GM19328 (cell line): ENCODE data around the gene DLG2.

Experiments
- ATAC-seq: cut with Tn5 transposase; IDR thresholded peaks from one replicate; pipeline ENCODE4 v1.9.1; 2021; ENCODE audit warnings: mild to moderate bottlenecking, moderate library complexity; ENCODE audit not compliant: unreplicated experiment

Gene DLG2

DNA sequence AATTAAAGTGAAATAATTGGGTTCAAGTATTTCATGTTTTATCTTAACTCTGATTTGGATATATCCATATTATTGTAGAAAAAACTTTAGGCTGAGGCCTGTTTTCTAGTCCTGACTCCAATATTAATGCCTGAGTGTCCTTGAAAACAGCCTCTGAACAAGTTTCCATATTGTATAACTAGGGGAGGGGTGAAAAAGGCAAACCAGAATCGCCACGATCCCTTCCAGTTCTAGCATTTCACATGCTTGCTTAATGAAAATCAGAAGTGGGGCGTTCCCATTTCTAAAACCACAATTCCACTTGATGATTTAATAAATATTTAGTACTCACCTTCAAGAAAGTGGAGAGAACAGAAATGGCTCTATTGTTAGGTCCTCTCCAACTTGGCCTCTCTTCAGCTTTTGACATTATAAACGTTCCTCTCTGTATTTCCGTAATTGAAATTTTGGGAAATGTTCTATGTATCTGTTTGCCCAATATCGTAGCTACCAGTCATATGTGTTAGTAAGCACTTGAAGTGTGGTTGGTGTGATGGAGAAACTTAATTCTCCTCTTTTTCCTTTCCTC is 1779.6 kb downstream of the DLG2 start:
- ATAC-seq = no peak

DNA sequence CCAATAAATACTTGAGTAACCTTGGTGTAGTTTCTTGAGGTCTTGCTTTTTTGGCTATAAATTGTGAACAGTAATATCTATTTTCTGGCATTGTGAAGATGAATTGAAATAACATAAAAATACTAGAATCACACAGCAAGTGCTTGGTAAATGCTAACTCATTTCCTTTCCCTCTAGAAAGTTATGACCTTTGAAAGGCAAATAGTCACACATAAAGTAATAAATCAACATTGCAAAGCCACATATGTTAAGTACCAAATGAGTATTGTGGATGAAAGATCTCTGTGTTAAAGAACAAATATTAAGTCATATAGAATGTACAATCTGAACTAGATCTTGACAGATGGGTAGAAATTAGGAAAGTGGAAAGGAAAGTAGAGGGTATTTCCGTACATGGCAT is 1781.3 kb downstream of the DLG2 start:
- no peak for ATAC-seq

DNA sequence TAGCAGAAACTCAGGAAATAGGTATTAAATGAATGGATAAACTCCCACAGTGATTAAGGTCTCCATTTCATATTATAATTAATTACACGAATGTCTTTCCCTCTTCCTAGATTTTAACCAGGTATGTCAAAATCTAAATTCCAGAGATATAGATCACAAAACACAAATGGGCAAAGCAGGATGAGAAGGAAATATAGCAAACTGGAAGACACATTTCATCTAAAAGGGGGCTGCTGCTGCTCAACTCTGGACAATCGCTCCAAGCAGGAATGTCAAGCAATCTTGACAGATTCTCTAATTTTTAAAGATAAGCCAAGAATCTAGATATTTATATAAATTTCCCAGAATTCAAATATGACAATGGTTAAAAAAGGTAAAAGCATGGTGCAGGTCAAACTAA is 1786.8 kb downstream of the DLG2 start:
- no peak for ATAC-seq

DNA sequence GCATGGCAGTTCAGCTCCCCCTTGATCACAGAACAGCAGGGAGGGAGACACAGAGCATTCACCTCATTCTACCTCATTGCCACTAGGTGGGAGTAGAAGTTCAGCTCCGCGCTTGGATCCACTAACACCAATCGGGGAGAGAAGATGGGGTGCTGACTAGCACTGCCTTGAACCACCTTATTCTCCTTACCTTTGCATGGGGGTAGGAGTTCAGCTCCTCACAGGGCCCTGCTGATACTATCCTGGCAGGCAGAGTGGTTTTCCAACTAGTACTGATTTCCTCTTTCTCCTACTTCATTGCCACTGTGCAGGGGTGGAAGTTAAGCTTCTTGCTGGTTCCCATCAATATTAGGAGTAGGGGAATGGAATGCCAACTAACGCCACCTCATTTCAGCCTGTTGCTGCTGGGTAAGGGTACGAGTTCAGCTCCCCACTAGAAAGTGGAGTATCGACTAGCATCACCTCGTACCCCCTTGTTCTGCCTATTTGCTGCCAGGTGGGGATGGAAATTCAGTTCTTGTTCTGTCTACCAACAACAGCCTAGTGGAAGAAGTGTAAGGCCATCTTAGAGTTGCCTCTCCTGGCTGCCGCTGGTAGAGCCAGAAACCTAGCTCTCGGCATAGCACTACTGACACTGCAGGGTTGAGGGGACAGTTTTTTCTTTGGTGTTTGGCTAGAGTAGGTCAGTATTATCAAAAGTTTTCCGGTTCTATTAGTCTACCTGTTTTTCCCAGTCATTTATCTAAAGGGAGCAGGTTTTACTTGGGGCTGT is 1790.1 kb downstream of the DLG2 start:
- peak; percentile 87 for ATAC-seq

DNA sequence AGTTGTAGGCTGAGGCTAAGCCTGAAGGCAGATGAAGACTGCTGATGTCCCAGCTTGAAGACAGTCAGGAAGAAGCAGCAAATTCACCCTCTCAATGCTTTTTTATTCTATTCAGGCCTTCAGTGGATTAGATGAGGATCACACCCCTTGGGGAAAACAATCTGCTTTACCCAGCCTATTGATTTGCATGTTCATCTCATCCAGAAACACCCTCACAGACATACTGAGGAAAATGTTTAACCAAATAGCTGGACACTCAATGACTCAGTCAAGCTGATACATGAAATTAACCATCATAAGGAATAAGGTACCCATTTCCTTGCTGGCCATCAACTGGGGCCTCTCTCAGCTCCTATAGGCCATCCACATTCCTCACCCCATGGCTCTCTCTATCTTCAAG is 1791.1 kb downstream of the DLG2 start:
- ATAC-seq = no peak

DNA sequence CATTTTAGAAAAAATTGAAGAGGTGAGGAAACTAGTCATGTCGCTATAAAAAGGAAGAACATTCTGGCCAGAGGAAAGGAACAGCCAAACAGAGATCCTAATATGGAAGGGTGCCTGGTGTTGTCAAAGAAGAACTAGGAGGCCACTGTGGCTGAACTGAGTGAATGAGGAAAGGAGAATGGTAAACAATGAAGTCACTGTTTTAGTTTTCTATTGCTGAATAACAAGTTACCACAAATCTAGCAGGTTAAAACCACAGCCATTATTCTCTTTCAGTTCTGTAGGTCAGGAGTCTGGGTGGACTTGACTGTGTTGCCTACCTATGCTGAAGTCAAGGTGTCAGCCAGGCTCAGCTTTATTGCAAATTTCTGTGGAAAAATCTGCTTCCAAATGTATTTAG is 1791.7 kb downstream of the DLG2 start:
- peak; percentile 40 for ATAC-seq

DNA sequence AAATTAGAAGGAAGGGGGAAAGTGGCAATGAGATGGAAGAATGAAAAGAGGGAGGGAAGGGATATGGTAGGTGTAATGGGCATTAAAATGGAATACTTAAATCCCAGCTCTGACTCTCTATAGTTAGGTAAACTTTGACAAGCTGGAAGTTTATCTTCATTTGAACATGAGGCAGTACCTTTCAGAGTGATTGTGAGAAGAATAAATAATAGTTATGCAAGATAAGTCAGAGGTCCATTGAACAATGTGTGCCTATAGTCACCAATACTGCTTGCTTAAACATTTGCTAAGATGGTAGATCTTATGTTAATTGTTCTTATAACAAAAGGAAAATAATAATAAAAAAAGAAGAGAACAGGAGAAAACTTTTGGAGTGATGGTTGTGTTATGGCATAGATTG is 1795.2 kb downstream of the DLG2 start:
- ATAC-seq = no peak

DNA sequence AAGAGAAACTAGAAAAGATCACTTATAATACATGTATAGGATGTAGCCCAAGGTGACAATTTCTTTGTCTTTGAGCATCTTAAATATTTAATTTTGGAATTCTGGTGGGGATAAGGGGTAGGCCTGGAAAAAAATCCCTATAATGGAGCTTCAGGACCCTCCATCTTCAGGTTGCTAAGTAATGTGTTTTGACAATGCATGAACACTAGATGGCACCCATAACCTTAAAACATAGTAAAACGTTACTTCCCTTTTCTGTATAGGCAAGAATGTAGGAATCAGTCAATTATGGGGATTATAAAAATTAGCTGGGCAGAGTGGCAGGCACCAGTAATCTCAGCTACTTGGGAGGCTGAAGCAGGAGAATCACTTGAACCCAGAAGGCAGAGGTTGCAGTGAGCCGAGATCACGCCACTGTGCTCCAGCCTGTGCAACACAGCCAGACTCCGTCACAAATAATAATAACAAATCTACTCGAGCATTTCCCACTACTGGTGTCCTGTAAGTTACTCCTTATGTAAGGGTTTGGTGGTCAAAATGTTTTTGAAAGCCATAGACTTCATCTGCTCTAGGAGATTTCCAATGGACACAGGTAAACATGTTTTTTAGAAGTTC is 1799.1 kb downstream of the DLG2 start:
- peak; percentile 83 for ATAC-seq

DNA sequence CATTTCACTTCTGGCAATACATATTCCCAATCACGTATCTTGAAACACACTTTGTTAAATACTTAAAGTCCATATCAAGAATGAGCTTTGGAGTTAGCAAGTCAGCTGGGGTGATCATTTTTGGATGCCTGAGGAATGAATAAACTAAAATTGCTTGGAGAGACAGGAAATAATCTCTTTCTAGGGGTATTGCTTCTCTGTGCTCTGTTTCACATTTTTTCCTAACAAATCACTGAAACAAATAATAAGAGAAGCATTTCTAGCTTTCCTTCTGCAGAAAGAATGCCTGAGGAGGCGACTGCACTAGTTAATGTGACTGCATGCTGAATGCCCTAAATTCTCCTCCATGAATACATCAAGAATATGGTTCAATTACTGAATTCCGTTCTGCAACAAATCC is 1799.6 kb downstream of the DLG2 start:
- no peak for ATAC-seq

DNA sequence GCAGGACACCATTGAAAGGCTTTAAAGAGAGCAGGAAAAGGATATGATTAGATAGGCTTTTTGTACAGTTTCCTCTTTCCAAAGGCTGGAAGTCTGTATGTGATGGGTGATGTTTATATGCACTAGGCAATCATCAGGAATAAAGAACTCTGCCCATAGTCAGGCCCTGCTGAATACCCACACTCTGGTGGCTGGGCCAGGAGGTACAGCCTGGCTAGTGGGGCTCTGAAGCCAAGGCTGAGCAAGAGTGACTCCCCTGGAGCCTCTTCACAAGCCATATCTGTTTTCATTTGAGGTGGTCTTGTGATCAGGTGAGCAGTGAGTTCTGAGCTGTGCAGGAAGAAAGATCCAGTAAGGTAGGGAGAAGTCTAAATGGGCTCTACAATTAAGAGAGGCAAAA is 1801.1 kb downstream of the DLG2 start:
- no peak for ATAC-seq

DNA sequence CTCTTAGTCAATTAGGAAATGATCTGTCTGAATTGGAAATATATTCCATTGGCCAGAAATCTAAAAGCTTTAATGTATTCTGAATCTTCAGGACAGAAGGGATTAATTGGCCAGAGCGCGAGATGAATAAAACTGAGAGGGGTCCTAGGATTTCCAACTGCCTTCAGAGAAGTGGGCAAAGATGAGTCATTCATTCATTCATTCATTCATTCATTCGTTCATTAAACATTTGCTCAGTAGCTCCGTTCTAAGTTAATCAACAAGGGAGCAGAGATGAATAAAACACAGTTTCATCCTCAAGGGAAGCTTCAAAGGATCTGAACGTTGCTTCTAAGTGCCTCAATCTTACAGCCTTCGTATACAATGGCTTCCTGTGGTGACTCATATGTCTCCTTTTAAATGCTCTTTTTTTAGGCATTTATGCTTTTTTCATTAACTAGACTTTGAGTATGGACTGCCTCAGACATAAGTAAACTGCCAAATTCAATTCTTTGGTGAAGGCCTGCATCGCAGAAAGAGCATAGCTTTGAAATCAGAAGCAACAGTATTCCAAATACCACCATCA is 1803.6 kb downstream of the DLG2 start:
- ATAC-seq = no peak

DNA sequence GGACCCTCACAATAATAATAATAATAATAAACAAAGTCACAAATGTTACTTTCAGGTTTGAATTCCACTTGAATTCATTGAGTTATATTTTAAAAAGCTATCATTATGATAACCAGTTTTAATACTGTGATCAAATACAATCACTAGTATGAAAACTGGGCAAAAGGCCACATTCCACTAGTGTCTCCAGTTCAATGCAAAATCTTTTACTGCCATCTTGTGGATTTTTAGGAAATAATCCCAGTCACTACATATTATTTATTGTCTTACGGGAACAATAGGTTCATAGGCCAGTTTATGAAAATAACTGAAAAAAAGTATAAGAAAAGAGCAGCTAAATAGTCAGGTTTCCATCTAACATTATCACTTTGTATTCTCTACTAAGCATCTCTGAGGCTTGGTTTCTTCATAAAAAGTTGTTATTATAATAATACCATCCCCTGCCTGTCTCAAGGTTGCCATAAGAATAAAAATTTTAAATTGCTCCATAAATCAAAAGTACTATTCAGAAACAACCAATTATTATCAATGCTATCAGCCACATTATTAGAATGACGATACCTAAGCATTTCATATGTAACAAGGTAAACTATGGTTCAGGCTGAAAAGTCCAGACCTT is 1807.1 kb downstream of the DLG2 start:
- no peak for ATAC-seq

DNA sequence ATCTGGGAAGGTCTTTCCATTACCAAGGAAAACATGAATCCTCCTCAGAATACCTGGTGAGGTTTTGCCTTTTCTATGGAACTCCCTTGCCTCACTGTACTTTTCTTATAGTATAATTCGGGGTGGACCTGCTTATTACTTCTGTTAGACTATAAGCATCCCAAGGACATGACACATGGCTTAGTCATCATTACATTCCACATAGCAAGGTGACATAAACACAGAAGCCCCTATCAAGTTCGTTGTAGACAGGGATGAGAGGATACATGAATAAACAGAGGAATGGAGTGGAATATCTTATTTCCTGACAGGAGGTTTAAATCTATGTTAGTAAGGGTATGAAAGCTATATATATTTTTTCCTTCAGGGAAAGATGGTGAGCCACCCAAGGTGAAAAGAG is 1808.8 kb downstream of the DLG2 start:
- no peak for ATAC-seq

DNA sequence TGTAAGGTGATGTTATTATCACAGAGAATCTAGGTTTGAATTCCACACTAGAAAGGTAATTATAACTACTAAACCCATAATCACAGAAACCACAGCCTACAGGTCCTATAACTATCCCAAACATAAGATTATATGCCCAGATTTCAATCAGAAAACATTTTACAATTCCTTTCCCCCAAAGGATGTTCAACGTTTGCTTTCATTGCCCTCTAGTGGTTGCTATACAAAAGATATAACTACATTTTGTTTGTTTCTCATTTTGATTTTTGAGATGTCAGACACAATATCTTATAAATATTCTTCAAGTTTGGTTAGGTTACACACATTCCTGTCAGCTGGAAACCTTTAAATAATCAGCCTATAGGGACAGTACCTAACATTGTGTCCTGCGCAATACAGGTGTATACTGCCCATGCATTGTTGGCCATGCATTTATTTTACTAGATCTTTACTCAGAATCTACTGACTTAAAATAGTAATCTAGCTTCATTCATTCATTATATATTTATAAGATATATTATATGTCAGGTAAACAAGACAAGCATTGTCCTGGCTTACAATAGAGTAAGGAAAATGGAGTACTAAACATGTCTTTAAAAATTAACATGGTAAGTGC is 1810.5 kb downstream of the DLG2 start:
- ATAC-seq = no peak

DNA sequence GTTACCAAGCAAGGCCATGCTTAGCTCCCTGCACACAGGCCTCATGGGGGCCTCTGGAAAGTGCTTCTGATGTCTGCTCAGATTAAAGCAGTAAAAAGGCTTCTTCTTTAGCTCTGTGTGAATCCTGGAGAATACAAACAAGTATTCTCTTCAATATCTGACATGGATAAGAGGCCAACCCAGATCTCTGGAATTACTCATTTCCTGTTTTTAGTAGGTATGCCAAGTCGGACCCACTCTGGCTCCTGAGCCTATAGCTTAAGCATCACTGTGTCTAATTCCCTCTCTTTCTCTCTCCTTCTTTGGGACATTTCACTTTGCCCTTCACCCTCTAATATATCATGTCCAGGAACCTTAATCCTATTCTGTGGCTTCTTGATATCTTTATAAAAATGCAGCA is 1811.4 kb downstream of the DLG2 start:
- no peak for ATAC-seq

DNA sequence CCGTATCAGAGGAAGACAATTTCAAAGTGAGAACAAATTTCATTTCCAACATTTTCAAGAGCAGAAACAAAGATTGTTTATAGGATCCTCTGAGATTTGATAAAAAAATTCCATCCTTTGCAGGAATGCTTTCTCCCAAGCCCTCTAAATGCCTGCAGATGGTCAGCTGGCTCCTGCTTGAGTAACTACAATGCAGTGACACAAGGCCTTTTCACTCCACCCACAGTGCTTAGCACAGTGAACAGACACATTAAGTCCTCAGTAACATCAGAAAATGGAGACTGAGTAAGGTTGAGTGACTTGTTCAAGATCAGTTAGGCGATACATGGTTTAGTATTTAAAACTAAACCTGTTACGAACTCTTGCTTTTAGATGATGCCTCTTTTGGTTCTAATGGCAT is 1813.8 kb downstream of the DLG2 start:
- no peak for ATAC-seq

DNA sequence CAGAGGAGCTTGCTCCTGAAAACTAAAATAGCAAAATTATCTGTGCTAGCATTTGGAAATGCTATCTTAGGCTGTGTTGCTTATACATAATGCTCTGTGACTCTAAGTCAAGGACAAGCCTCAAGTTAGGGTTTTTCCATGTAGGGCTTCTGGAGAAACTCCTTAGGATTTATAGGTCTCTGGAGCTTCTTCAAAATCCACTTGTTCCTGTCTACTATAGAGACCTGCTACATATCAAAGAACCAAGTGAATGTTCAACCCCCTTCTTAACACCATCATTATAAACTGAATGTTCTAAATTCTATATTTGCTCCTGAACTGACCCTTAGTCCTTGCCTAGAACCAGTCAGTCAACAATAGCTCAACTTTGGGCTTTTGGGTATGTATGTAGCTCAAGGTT is 1817.9 kb downstream of the DLG2 start:
- ATAC-seq = no peak

DNA sequence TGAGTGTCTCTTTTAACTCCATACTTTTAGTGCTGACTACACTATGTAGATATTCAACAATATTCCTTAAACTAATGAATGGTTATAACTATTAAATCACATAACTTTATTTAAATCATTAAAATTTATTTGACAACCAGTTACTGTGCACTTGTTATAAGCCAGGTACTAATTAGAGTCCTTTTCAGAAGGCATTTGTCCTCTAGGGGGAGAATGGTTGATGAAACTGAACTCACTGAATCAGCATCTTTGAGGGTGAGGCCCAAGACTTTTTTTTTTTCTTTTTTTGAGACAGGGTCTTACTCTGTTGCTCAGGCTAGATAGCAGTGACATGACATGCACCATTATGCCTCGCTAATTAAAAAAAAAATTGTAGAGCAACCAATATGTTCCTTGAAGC is 1825.3 kb downstream of the DLG2 start:
- no peak for ATAC-seq

DNA sequence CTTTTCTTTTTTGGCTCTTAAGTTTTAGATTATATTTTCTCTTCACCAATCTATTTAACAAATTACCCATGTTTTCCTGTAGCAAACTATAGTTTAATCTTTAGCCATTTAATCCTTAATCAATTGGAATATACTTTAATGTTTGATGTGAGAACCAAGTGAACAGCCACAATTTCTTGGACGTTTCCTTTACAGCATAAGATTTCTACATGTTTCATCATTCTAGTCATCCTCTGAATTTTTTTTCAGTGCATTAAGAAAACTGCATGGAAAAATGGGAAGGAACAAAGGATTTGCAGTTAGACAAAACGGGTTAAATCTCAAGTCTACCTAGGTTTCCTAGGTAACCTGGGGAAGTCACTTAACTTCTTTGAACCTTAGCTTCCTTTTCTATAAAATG is 1833.8 kb downstream of the DLG2 start:
- no peak for ATAC-seq

DNA sequence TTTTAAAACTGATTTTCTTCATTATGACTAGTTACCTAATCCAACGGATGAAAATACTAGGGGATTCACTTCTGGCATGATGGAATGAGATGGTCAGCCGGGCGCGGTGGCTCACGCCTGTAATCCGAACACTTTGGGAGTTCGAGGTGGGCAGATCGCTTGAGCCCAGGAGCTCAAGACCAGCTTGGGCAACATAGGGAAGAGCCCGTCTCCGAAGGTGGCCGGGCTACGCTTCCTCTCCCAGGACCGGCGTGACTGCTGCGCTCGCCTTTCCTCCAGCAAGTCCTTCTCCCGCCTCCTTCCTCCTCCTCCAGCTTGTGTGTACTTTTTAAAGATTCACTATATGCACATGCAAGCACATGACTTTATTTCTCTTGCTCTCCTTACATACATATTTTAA is 1835.6 kb downstream of the DLG2 start:
- ATAC-seq = no peak

DNA sequence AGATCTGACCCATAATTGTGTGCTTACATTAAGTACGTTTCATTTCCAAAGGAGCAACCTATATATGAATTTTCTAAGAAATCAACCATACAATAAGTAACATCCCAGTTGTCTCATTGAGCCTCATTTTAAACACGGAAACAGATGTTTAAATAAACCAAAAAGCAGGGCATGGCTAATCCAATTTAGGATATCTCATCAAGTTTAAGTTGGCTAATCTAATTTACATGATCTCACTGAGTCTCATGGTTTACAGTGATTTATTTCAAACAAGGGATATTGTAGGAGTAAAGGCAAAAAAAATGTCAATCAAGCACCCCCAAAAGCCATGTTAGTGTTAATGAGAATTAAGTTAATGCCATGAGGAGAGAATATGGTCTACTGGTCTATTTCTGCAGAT is 1841.2 kb downstream of the DLG2 start:
- ATAC-seq = no peak
